Natural killer cell (primary cell): ENCODE data around the gene DNPH1. TPM values are rescaled to one million over a fixed set of nuclear protein-coding genes. Genes with fewer than 3 reads are reported as not detected.

Experiments used
- ATAC-seq, 3 donors: fragments of 150-1000 bp in 2 of 3; fragments of 200-7000 bp in 1 of 3; cut with Tn5 transposase; 1 replicate in 1 of 3; 2 replicates in 2 of 3; pipeline ENCODE4 v1.10.0; 2021; ENCODE audit warnings: mild to moderate bottlenecking in 2 of 3, moderate library complexity in 2 of 3
- DNase-seq, 2 donors: peaks; one replicate each; pipeline versions ENCODE4 v3.0.0 to v3.0.0-alpha.2; 2013 to 2021; ENCODE audit warnings: mixed read lengths in 1 of 2
- H3K27ac ChIP-seq: one replicate; pipeline ENCODE4 v1.5.1; 2013; ENCODE audit warnings: mild to moderate bottlenecking, low read length
- H3K27me3 ChIP-seq: one replicate; pipeline ENCODE4 v1.6.1; 2013; ENCODE audit warnings: low read length; ENCODE audit not compliant: control insufficient read depth, insufficient read depth
- H3K36me3 ChIP-seq: one replicate; pipeline ENCODE4 v1.6.1; 2013; ENCODE audit warnings: low read length; ENCODE audit not compliant: control insufficient read depth, insufficient read depth
- H3K4me1 ChIP-seq: one replicate; pipeline ENCODE4 v1.6.1; 2013; ENCODE audit warnings: low read length; ENCODE audit not compliant: control insufficient read depth, insufficient read depth
- H3K4me3 ChIP-seq: one replicate; pipeline ENCODE4 v1.5.1; 2013; ENCODE audit warnings: low read length
- H3K9me3 ChIP-seq: one replicate; pipeline ENCODE4 v1.6.1; 2013; ENCODE audit warnings: low read length; ENCODE audit not compliant: control insufficient read depth, insufficient read depth
- H3K27ac Mint-ChIP-seq, 2 donors: one replicate each; pipeline ENCODE4 v1.8.0; 2022; ENCODE audit warnings: mild to moderate bottlenecking in 2 of 2, mixed read lengths in 2 of 2, moderate library complexity in 1 of 2
- H3K27me3 Mint-ChIP-seq, 2 donors: one replicate each; pipeline ENCODE4 v1.8.0; 2022; ENCODE audit warnings: low read depth in 2 of 2, mixed read lengths in 2 of 2
- H3K36me3 Mint-ChIP-seq: one replicate; pipeline ENCODE4 v1.8.0; 2022; ENCODE audit warnings: mixed read lengths
- H3K4me1 Mint-ChIP-seq, 2 donors: one replicate each; pipeline ENCODE4 v1.8.0; 2022; ENCODE audit warnings: mixed read lengths in 2 of 2
- H3K4me3 Mint-ChIP-seq: one replicate; pipeline ENCODE4 v1.8.0; 2022; ENCODE audit warnings: mild to moderate bottlenecking, moderate library complexity, mixed read lengths
- H3K9me3 Mint-ChIP-seq, 2 donors: one replicate each; pipeline ENCODE4 v1.8.0; 2022; ENCODE audit warnings: mixed read lengths in 2 of 2
- CTCF ChIP-seq: fragments of 200-600 bp; IDR thresholded peaks from one replicate; pipeline ENCODE4 v1.8.0; 2022; ENCODE audit warnings: antibody characterized with exemption
- WGBS: methylation state at CpG from one replicate; pipeline ENCODE4 v1.1.7; 2013; ENCODE audit warnings: missing lambda C conversion rate; ENCODE audit not compliant: insufficient coverage; 5-methylcytosine and 5-hydroxymethylcytosine counted together
- intact Hi-C: fragments of 100-400 bp; cut with micrococcal nuclease; formaldehyde crosslinking; loops from one replicate; pipeline ENCODE4 v1.14.2; 2022
- total RNA-seq, 4 donors: library from RNA; stranded (reverse); fragments of 120-200 nt in 1 of 4; gene quantifications; one replicate each; pipeline versions ENCODE4 v1.2.3 to v1.2.4, GENCODE V29; 2013 to 2022

Gene DNPH1
- total RNA-seq, 3 donors from 2014 or later (not counting 1 experiment from before 2014, with no cell fraction given), result 6.1 to 10.2 (median 8.0) TPM

GRCh38 chr6:43262780-43263313 is 33.6 kb upstream of the DNPH1 start:
- ATAC-seq (no peak), DNase-seq (no peak)
- Mint-ChIP-seq H3K27me3 (peaks cover 0 to 11% of the 10 kb centered on the region in 2 donors), H3K4me1 (peaks cover 0 to 6% of the 10 kb centered on the region in 2 donors), H3K4me3 (no peak overlapping the region), H3K9me3 (no peaks in the 10 kb centered on the region), H3K36me3 (no peaks in the 10 kb centered on the region), H3K27ac (no peak overlapping the region)
- intact Hi-C loops, result loop anchor here (1.0 kb wide), 2 partner anchors 135 to 243 kb away; no protein-coding TSS in a partner anchor
- H3K4me3 ChIP-seq, result no peak overlapping the region
- H3K36me3 ChIP-seq, result no peaks in the 10 kb centered on the region
- no peaks in the 10 kb centered on the region for H3K9me3 ChIP-seq
- no peaks in the 10 kb centered on the region for H3K27me3 ChIP-seq
- WGBS, result 91% methylated on average over 39 of the region's 39 CpGs
- no peak overlapping the region for H3K27ac ChIP-seq
- TF ChIP-seq CTCF, result no peak
- H3K4me1 ChIP-seq, result no peaks in the 10 kb centered on the region

- Mint-ChIP-seq H3K27me3 (peaks cover 0 to 4% of the 10 kb centered on the region in 2 donors), H3K9me3 (no peaks in the 10 kb centered on the region), H3K36me3 (no peaks in the 10 kb centered on the region), H3K4me1 (peaks cover 0 to 6% of the 10 kb centered on the region in 2 donors), H3K27ac (no peak overlapping the region), H3K4me3 (no peak overlapping the region)
- DNase-seq (no peak), ATAC-seq (no peak)
- no peaks in the 10 kb centered on the region for H3K9me3 ChIP-seq
- intact Hi-C loops, result no loop called here
- H3K4me1 ChIP-seq, result no peaks in the 10 kb centered on the region
- H3K4me3 ChIP-seq, result no peak overlapping the region
- no peaks in the 10 kb centered on the region for H3K27me3 ChIP-seq
- H3K36me3 ChIP-seq, result no peaks in the 10 kb centered on the region
- TF ChIP-seq CTCF, result no peak
- H3K27ac ChIP-seq, result no peak overlapping the region
- WGBS, result 89% methylated on average over 14 of the region's 14 CpGs
Observed at GRCh38 chr6:43262000-43262779, 32.9 kb upstream of the DNPH1 start.

- no peaks in the 10 kb centered on the region for H3K36me3 Mint-ChIP-seq
- no peak for TF ChIP-seq CTCF
- Histone ChIP-seq H3K27me3 (no peaks in the 10 kb centered on the region), H3K4me3 (no peak overlapping the region), H3K9me3 (no peaks in the 10 kb centered on the region), H3K36me3 (no peaks in the 10 kb centered on the region), H3K27ac (no peak overlapping the region), H3K4me1 (no peaks in the 10 kb centered on the region)
- 90% methylated on average over 4 of the region's 5 CpGs for WGBS
- ATAC-seq, result no peak
- peaks cover 0 to 4% of the 10 kb centered on the region in 2 donors for H3K27me3 Mint-ChIP-seq
- H3K27ac Mint-ChIP-seq, result no peak overlapping the region
- H3K4me3 Mint-ChIP-seq, result no peak overlapping the region
- H3K4me1 Mint-ChIP-seq, result peaks cover 0 to 6% of the 10 kb centered on the region in 2 donors
- H3K9me3 Mint-ChIP-seq, result no peaks in the 10 kb centered on the region
- DNase-seq, result no peak
- intact Hi-C loops, result no loop called here
Observed at GRCh38 chr6:43261198-43261597, 31.9 kb upstream of the DNPH1 start.
